Activated CD4-positive, CD25-positive, alpha-beta regulatory T cell treated with anti-CD3 and anti-CD28 coated beads, Interleukin-2, amount 50 U/mL, for 16 hours (primary cell): ENCODE measurements around the gene ZNF135.
A peak's percentile ranks its signal among the peaks of the same experiment; 100 is the strongest.

Experiments used
- DNase-seq: peaks from one replicate; pipeline ENCODE4 v3.0.0-alpha.2; 2020; ENCODE audit warnings: low read depth, low spot score

The ZNF135 gene

GRCh38 chr19:58059003-58059670 lies at the start of gene ZNF135:
TSS of gene ZNF135 (plus strand) at chr19:58059282. CDS start at chr19:58060003, 721 bp downstream.
- peak; percentile 11 for DNase-seq

- no peak for DNase-seq
Measured at GRCh38 chr19:58009301-58009665, 49.8 kb upstream of the ZNF135 start.

- no peak for DNase-seq
Measured at GRCh38 chr19:58009666-58010301, 49.3 kb upstream of the ZNF135 start.

GRCh38 chr19:58010507-58010906 lies 48.6 kb upstream of the ZNF135 start:
- no peak for DNase-seq

- no peak for DNase-seq
Measured at GRCh38 chr19:58014141-58014540, 44.9 kb upstream of the ZNF135 start.

DNA sequence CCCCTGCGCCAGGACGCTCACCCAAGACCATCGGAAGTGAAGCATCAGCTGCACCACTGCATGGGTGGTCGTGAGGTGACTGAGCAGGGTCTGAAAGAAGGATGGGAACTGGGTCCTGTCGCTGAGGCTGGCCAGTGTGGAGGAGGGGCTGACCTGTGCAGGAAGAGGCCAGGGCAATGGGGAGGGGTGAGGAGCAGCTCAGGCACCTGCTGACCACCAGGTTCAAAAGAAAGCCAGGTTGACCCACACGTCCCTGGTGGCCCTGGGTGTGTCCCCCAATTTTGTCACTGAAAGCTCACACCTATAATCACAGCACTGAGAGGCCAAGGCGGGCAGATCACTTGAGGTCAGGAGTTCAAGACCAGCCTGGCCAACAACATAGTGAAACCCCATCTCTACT lies 39.0 kb upstream of the ZNF135 start:
- DNase-seq, result no peak

GRCh38 chr19:58021541-58022282 lies 37.4 kb upstream of the ZNF135 start:
- DNase-seq, result no peak

DNA sequence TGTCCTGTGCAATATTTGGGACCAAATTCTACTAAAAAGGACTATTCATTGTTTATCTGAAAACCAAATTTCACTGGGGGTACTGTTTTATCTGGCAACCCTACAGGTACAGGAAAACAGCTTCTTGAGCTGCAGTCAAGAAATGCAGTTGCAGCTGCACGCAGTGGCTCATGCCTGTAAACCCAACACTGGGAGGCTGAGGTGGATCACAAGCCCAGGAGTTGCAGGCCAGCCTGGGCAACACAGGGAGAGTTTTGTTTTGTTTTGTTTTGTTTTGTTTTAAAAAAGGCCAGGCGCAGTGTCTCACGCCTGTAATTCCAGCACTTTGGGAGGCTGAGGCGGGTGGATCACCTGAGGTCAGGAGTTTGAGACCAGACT lies 36.8 kb upstream of the ZNF135 start:
- DNase-seq, result no peak

GRCh38 chr19:58024661-58025060 lies 34.4 kb upstream of the ZNF135 start:
- no peak for DNase-seq

GRCh38 chr19:58033741-58034476 lies 25.2 kb upstream of the ZNF135 start, which contains the start of gene ZSCAN1:
TSS of gene ZSCAN1 (plus strand) at chr19:58034025. CDS start at chr19:58037837, 3,812 bp downstream.
- DNase-seq, result no peak

- no peak for DNase-seq
Measured at GRCh38 chr19:58034477-58034793, 24.6 kb upstream of the ZNF135 start.

DNA sequence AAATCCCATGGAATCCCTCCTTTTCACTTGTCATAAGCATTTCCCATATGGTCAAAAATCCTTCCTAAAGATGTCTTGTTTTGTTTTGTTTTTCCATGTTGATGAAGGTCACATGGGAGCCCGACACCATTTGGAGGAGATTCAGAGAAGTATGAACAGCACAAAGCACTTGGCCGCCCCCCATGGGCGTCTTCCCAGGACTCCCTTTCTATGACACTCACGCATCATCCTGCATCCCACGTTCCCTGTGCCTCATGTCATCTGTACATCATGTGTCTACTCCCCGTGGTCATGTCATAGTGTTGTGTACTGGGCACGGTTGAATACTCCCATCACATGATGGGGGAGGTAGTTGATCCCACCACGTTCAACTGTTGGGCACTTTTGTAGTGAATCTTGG lies 23.2 kb upstream of the ZNF135 start:
- DNase-seq, result no peak

DNA sequence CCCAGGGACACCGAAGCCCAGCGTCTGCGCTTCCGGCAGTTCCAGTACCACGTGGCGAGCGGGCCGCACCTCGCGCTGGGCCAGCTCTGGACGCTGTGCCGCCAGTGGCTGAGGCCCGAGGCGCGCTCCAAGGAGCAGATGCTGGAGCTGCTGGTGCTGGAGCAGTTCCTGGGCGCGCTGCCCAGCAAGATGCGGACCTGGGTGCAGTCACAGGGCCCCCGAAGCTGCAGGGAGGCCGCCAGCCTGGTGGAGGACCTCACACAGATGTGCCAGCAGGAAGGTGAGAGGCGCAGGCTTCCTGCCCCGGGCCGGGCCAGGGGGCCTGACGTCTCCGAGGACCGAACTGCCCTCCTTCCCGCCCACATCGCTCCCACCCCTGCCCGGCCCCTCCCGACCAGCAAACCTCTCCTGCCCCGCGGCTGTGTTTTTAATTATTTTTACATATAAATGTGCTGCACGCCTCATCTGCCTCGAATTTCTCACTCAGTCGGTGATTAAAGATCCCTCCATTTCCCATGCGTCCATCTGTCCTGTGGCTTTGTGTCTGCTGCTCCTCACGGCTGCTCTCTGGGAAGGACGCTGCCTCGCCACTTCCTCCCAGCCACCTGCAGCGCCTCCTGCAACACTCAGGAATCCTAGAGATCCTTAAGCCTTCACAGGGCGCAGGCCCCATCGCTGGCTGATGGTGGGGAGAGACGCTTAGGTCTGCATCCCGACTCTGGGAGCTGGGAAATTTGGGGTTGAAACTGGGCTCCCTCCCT lies 21.0 kb upstream of the ZNF135 start:
- DNase-seq, result no peak

DNA sequence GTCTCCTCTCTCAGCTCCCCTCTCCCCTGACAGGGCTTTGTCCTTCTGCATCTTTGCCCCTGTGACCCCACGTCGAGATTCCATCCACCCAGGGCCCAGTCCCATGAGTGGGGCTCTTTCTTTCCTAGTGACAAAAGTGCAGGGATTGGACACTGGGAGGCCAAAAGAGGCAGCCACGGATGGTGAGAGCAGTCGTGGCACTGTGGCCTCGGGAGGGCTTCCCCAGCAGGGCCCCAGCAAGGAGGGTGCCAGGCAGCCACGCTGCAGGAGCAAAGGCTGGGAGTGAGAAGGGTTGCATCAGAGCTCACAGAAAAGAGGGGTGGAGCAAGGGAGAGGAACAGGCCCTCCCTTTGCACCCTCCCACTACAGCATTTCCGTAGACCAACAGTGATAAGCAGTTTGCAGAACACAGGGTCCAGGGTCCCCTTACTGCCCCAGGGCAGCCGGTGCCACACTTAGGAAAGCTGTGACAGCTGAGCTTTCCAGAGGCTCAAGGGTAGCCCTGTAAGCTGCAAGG lies 20.3 kb upstream of the ZNF135 start:
- DNase-seq, result no peak

- DNase-seq, result no peak
Measured at GRCh38 chr19:58040751-58041525, 18.1 kb upstream of the ZNF135 start.

DNA sequence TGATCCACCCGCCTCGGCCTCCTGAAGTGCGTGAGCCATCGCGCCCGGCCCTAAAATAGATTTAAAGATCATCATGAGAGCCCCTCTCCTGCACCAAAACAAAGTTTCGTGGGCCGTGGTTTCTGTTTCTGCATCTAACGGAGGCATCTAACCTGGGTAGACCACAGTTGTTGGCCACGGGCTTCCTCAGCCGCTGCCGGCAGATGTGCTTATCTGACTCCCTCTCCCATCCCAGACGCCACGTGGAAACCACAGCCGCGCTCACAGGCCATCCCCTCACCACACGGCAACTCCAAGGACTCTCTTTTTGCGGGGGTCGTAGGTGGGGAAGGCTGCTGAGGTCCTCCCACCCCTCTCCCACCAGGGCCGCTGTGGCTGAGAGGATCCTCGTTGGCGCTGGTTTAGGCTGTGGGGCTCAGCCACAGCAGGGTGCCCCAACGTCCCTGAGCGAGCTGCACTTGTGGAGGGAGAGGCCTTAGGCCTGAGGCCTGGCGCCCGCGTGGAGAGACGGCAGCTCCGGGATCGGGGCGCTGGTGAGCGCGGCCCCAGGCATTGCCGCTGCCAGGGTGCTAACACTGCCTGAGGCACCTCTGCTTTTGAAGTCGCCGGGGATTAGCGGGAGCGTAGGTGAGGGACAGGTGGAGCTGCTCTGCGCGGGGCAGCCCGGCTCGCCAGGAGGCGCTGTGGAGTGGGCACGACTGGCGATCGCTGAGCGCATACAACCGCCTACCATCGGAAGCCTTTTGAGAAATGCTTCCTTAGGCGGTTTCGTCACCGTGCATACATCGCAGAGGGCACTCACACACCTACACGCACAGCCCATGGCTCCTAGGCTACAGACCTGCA lies 16.4 kb upstream of the ZNF135 start:
- no peak for DNase-seq

GRCh38 chr19:58044391-58044790 lies 14.7 kb upstream of the ZNF135 start:
- DNase-seq, result no peak

GRCh38 chr19:58044886-58045285 lies 14.2 kb upstream of the ZNF135 start:
- DNase-seq, result no peak

- no peak for DNase-seq
Measured at GRCh38 chr19:58045411-58046050, 13.6 kb upstream of the ZNF135 start.
